HG03280 (cell line): ENCODE measurements around the gene TGFBR3L.

ENCODE experiments used
- ATAC-seq: cut with Tn5 transposase; IDR thresholded peaks from one replicate; pipeline ENCODE4 v1.9.1; 2021; ENCODE audit warnings: mild to moderate bottlenecking, moderate library complexity; ENCODE audit not compliant: unreplicated experiment

TGFBR3L gene

DNA sequence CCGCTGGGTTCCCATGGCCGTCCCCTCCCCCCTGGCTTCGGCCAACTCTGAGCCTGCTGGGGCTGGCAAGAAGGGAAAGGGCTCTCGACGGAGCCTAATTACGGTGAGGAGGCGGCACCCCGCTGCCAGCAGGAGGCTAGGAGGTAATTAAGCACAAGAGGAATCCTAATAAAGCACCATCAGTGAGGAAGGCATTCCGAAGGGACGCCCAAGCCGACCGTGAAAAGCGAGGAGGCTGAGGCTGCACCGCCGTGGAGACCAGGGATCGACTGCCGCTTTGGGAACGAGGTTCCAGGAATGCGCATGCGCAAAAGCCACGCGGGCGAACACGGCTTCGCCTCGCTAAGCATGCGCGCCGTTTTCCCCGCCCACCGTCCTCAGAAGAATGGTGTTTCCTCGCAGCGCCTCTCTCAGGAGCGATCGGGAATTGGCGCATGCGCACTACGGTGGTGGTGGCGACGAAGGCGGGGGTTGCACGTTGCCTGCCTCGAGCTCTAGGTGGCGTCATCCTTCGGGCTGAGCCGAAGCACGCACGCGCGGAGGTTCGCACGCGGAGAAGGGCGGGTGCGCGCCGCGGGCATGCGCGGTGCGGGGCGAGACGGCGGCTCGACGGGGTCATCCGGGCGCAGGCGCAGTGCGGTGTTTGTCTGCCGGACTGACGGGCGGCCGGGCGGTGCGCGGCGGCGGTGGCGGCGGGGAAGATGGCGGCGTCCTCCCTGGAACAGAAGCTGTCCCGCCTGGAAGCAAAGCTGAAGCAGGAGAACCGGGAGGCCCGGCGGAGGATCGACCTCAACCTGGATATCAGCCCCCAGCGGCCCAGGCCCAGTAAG is 11.2 kb upstream of the TGFBR3L start, which contains the start of gene MAP2K7:
TSS of gene MAP2K7 (plus strand) at position 634 of the 830 bp plus-strand sequence. CDS start at position 702, 68 bp downstream.
- ATAC-seq, result peak; percentile 87

DNA sequence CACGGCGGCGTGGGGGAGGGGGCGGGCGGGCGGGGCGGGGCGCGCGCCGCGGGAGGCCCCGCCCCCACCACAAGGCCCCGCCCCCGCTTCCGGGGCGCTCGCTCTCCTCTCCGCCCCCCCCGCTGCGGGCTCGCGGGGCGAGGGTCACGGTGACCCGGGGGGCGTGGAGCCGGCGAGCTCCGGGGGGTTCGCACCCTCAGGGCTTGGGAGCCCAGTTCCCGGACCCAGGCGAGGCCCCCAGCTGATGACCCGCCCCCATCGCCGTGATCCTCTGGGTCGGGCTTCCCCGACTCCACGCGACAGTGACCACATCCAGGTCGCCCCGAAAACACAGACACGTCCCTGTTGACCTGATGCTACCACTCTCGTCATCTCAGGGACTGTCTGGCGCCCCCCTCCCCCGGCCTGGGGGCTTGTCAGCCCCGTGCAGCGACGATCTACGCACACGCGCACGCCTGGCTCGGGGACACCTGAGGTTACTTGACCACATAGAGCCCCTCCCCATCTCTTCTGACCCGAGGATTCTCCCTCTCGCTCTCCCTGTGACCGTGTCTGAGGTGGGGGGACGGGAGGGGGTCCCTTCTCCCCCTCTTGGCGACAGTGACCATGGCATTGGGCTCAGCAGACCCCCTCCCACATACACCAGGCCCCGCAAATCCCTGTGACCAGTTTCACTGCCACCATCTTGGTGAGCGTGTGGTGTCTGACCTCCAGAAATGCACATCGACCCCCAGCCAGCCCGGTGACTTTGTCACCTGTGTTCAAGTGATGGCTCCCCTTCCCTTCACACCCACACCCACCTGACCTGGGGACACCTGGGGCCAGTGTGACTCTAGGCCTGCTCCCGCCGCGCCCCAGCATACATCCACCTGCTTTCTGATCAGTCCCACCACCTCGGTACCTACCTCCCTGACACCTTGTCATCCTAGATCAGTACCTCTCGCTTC is 10.3 kb upstream of the TGFBR3L start:
- ATAC-seq, result peak; percentile 34

DNA sequence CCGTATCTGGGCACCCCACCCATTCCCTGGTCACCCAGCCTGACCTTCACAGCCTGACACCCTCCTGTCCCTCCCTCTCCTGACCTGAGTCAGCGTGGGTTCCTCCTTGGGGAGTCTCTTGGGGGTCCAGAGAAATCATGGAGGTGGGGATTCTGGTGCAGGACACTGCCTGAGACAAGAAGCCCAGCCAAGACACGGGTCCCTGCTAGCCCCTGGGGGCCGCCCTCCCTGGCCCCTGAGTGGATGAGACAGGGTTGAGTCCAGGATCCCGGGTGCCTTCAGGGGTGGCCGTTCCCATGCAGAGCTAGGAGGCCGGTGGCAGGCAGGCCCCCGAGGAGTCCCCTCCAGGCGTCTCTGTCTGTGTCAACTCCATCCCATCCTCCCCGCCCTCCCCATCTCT is 9.4 kb upstream of the TGFBR3L start:
- ATAC-seq, result no peak

DNA sequence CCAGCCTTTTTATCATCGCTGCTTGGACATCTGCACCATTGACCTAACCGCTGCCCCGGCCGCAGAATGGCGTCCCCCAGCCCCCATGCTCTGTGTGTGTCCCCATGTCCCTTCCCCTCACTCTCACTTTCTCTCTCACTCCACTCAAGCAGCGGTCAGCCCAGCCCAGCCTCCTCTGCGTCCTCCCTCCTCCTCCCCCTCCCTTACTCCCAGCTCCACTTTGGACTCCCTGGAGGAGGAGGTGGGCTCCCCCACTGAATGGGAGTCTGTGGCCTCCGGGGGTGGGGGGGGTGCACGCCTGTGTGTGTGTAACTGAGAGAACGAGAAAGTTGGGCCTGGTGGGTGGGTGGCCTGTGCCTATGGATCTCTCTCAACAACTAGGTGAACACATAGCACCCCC is 8.8 kb upstream of the TGFBR3L start:
- no peak for ATAC-seq

DNA sequence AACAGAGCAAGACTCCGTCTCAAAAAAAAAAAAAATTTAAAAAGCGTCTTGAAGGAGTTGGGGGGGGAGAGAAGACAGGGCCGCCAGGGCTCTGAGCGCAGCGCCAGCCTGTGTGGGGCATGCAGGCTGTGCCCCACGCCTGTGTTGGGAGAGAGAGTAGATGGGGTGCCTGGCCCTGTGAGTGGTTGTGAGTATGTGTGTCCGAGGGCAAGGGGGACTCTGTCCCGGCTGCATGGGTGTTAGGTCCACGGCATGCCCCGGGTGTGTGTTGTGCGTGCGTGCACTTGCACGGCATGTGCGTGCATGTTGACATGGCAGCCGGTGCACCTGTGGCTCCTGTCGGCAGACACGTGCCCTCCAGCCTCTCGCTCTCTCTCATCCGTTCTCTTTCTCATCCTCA is 7.5 kb upstream of the TGFBR3L start:
- ATAC-seq, result no peak

DNA sequence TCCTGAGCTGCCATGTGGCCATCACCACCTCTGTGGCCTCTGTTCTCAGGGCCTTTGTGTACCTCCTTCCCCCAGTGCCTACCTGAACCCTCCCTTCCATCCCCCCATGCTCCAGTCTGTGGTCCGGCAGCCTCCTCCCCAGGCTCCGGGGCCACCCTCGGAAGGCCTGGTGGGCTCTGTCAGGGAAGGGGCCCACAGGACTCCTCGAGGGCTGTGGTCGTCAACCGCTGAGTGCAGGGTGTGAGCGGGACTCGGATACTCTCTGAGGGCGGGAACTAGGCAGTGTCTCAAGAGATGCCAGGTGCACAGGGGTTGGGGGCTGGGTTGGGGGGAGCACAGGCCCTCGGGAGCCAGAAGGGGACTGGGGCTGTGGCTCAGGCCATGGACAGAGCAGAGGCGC is 7.1 kb upstream of the TGFBR3L start:
- no peak for ATAC-seq

DNA sequence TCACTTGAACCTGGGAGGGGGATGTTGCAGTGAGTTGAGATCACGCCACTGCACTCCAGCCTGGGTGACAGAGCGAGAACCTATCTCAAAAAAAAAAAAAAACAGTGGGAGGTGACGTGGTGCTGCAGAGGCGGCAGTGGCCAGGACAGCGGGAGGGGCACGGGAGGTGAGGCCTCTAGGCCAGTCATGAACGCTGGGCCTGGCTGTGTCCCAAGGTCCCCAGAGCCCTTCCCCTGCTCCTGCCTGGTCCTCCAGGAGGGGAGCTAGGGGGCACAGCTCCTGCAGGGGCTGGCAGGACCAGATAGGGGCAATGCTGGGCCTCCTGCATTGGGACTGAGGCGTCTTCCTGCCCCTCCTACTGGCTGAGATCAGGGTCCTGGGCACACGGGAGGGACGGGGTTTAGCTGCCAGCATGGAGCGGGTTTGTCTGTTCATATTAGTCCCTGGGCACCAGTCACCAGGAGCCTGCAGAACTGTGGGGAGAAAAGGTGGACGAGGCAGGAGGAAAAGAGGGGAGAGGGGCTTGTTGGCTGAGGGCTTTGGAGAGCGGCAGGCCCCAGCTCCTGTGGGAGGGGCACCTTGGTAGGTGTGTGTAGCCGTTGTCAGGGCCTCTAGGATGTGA is 6.4 kb upstream of the TGFBR3L start:
- ATAC-seq, result no peak

DNA sequence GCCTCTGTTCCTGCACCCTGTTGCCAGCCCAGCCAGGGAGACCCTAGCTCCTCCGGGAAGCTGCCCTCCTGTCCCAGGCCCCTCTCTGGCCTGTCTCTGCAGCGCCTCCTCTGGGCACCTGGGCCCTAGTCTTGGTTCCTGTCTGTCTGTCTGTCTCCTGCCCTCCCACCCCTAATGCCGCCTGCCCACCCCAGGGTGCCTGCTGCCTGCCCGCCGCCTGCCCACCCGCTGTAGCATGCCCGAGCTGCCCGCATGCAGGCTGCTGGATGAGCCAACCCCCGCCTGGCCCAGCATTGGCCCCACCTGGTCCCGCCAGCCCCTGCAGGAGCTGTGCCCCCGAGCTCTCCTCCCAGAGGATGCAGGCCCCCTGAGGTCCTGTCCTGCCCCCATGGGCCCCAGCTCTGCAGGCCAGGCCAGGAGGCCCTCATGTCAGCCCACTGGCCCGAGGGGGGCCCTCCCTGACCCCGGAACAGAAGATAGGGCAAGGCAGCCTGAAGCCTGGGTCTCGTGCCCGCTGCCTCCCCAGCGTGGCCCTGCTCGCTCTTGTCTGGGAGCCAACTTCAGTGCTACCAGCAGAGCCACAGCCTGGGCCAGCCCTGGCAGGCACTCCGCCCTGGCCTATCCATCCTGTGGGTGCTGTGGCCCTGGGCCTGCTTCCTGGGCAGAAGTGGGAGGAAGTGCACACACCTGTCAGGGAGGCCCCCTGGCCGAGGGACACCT is 5.7 kb upstream of the TGFBR3L start:
- no peak for ATAC-seq

DNA sequence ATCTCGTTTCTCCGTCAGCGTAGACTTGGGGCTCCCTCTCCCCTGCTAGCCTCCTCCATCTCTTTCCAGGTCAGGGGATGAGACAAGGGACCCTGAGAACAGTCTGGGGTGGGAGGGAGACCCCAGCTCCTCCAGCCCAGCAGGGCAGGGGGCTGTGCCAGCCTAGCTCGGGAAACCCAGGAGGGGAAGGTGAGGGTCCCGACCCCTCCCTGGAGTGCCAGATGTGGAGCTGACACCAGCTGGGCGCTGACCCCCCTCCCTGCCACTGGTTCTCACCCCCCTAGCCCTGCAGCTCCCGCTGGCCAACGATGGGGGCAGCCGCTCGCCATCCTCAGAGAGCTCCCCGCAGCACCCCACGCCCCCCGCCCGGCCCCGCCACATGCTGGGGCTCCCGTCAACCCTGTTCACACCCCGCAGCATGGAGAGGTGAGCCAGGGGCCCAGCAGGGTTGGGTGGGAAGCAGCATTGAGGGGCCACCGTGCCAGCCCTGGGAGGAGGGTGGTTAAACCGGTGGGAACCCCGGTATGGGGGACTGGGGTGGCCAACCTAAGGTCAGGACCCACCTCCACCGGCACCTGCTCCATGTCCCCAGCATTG is 5.1 kb upstream of the TGFBR3L start:
- ATAC-seq, result no peak

DNA sequence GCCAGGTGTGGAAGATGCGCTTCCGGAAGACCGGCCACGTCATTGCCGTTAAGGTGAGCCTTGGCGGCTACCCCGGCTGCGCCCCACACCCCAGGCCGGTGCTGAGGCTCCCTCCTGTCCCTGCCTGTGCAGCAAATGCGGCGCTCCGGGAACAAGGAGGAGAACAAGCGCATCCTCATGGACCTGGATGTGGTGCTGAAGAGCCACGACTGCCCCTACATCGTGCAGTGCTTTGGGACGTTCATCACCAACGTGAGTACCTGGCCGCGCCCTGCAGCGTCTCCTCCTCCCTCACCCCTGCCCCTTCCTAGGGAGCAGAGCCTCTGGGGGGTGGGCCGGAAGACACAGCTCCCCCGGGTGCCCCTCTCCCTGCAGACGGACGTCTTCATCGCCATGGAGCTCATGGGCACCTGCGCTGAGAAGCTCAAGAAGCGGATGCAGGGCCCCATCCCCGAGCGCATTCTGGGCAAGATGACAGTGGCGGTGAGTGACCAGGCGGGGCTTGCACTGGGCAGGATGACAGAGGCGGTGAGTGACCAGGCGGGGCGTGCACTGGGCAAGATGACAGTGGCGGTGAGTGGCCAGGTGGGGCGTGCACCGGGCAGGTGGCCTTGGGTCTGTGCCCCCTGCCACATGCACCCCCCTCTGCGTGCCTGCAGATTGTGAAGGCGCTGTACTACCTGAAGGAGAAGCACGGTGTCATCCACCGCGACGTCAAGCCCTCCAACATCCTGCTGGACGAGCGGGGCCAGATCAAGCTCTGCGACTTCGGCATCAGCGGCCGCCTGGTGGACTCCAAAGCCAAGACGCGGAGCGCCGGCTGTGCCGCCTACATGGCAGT is 4.1 kb upstream of the TGFBR3L start:
- ATAC-seq, result no peak

DNA sequence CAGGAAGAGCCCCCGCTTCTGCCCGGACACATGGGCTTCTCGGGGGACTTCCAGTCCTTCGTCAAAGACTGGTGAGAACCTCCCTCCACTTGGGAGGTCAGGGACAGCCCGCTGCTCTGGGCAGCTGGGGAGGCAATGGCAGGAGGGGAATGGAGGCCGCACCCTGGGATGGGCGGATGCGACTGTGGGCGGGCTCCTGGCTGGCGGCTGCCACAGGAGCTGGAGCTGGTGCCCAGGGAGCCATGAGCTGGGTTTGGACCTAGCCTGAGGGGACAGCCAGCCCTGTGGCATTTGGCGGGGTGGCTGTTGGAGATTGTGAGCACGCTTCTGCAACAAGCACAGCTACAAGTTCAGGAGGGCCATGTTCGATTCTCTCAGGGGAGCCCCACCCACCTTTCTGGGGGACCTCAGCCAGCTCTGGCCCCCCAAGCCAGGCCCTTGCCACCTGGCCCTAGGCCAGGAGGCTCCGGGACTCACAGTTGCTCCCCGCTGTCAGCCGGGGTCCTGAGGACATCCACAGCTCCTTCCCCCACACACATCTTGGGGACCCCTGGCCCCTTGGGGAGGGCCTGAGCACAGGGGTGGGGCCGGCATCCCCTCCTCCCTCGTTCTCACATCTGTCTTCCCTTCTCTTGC is 3.0 kb upstream of the TGFBR3L start:
- ATAC-seq, result no peak

DNA sequence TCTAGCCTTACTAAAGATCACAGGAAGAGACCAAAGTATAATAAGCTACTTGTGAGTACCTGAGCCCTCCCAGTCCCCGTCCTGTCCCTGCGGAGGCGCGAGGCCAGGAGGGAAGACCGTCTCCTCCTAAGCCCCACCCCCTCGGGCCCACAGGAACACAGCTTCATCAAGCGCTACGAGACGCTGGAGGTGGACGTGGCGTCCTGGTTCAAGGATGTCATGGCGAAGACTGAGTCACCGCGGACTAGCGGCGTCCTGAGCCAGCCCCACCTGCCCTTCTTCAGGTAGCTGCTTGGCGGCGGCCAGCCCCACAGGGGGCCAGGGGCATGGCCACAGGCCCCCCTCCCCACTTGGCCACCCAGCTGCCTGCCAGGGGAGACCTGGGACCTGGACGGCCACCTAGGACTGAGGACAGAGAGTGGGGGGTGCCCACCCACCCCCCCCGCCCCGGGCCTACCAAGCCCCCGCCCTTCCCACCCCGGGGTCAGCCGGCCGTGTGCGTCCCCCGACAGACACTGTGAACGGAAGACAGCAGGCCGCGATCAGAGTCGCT is 2.4 kb upstream of the TGFBR3L start:
- no peak for ATAC-seq

DNA sequence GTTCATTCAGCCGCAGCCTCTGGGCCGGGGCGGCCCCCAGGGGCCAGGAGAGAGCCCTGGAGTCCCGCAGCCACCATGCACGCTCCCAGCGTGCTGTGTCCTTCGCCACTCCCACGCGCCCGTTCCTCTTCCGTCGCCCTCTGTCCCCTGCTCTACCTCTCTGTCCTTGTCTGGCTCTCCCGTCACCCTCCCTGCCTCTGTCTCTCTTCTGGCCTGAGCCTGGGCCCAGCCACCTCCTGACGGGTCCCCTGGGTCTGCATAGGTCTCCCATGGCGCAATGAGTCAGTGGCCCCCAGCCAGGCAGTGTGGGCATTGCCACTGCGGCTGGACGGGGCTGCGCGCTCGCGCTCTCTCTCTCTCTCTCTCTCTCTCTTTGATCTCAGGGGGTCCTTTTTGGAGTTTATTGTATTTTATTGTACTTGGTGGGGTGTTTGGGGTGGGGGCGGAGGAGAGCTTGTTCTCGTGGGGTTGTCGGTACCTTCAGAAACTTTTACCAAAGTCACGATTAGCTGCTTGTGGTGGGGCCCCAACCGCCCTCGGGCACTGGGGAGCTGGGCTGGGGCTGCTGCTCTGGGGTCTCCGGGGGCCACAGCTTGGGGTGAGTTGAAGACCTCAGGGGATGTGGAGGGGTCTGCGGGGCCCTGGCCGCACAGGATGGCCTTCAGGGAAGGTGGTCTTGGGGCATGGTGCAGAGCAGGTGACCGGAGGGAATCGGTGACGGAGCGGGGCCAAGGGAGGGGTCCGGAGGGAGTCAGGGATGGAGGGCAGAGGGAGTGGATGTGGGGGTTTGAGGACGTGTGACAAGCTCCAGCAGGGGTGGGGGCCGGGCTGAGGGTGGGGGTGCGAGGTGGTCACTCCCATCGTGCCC is 1.7 kb upstream of the TGFBR3L start:
- ATAC-seq, result no peak

DNA sequence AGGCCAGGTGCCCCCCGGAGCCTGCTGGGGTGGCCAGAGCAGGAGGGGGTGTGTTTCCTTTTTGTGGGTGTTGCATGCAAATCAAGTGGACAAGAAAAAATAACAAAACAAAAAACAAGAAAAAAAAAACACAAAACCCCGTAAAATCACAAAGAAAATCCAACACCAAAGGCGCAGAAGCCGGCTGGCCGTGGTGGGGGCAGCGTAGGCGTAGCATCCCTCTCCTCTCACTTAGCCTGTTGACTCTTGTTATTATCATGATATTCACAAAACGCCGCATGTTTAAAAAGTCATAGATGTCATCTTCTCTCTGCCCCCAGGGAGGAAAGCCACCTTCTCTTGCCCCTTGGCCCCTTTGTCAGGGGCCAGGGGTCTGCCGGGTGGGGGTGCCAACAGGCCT is 978 bp upstream of the TGFBR3L start:
- no peak for ATAC-seq

DNA sequence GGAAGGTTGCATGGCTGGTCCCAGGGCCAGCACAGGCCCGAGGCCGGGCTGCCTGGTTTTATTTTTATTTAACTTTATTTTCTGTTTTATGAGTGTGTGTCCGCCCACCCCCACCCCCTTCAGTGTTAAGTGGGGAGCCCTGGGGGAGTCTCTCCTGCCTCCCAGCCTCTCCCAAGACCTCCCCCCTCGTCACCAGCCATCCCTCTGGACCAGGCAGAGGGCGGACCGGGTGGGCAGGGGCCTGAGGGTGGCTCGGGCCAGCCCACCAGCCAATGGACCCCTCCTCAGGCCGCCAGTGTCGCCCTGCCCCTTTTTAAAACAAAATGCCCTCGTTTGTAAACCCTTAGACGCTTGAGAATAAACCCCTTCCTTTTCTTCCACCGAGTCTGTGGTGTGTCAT is 531 bp upstream of the TGFBR3L start:
- no peak for ATAC-seq

DNA sequence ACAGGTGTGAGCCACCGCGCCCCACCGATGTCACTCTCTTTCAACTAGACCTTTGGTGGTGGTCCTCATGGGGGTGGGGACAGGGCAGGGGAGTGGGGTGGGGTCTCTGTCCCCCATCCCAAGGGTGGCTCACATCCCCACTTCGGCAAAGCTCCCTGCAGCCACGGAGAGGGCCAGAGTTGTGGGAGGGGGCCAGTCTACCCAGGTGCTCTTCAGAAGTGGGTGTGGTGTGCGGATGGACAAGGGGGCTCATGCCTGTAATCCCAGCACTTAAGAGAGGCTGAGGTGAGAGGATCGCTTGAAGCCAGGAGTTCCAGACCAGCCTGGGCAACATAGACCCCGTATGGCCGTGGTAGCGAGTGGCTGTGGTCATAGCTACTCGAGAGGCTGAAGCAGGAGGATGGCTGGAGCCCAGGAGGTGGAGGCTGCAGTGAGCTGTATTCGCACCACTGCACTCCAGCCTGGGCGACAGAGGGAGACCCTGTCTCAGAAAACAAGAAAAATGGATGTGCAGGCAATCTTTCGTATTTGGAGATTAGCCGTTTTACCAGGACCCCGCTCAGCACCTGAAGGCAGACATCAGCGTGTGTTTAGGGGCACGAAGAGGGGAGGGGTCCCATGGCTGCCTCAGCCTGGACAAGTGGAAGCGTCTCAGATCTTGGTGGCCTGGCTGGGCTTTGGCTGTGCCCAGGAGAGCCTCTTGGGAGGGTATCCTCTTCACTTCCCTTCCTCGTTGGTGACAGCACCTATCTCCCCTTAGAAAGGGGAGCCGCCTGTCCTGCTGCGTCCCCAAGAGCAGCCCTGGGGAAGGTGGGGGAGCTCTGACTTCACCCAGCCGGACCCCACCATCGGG is 846 bp downstream of the TGFBR3L start:
- no peak for ATAC-seq
